Measurements from ENCODE around the gene CAPN15.

CAPN15 gene

DNA sequence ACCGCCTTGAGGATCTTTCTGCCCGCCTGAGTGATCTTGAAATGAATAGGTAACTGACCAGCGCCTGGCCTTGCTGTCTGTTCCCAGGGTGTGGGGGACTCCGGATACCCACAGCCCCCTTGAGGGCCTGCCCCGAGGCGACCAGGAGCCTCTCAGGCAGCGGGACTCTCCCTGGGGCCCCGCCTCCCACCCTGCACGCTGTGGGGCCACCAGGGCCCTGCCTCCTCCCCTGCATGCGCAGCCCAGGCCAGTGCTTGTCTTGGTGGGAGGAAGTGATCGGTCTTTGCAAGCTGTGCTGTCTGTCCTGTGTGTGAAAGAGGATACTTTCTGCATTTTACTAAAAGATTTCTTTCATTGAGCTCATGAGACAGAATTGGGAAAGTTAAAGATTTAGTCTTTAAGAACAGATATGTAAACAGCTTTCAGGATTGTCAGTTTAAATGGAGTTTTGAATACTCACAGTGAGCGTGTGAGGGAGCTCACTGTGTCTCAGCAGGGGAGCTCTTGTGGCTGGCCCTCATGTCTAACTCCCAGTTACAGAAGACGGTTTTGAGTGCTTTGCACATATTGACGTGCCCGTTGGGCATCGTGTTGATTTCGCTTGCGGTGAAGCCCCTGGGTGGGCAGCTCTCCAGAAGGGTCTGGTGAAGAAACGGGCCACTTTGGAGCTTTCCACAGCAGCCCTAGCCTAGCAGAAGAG lies 36.1 kb upstream of the CAPN15 start:
- no peak for TF ChIP-seq FOXP2 (optimal IDR thresholded peaks at IDR 0.05; ENCODE audit: borderline replicate concordance, extremely low read depth, extremely low read length, insufficient read depth)
- no peak for TF ChIP-seq TAF1 (IDR thresholded peaks at IDR 0.05; ENCODE audit: borderline replicate concordance, insufficient read depth, low read length)
- TF ChIP-seq, protein P1, sequence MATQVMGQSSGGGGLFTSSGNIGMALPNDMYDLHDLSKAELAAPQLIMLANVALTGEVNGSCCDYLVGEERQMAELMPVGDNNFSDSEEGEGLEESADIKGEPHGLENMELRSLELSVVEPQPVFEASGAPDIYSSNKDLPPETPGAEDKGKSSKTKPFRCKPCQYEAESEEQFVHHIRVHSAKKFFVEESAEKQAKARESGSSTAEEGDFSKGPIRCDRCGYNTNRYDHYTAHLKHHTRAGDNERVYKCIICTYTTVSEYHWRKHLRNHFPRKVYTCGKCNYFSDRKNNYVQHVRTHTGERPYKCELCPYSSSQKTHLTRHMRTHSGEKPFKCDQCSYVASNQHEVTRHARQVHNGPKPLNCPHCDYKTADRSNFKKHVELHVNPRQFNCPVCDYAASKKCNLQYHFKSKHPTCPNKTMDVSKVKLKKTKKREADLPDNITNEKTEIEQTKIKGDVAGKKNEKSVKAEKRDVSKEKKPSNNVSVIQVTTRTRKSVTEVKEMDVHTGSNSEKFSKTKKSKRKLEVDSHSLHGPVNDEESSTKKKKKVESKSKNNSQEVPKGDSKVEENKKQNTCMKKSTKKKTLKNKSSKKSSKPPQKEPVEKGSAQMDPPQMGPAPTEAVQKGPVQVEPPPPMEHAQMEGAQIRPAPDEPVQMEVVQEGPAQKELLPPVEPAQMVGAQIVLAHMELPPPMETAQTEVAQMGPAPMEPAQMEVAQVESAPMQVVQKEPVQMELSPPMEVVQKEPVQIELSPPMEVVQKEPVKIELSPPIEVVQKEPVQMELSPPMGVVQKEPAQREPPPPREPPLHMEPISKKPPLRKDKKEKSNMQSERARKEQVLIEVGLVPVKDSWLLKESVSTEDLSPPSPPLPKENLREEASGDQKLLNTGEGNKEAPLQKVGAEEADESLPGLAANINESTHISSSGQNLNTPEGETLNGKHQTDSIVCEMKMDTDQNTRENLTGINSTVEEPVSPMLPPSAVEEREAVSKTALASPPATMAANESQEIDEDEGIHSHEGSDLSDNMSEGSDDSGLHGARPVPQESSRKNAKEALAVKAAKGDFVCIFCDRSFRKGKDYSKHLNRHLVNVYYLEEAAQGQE (IDR thresholded peaks at IDR 0.05; ENCODE audit: insufficient read depth in 1 of 2, low read depth in 2 of 2, low read length in 2 of 2), result no peak
- TF ChIP-seq SIN3A (IDR thresholded peaks at IDR 0.05; ENCODE audit: borderline replicate concordance, insufficient read depth, low read length), result no peak
- TF ChIP-seq POLR2AphosphoS5 (IDR thresholded peaks at IDR 0.05; ENCODE audit: low read depth, low read length), result no peak

DNA sequence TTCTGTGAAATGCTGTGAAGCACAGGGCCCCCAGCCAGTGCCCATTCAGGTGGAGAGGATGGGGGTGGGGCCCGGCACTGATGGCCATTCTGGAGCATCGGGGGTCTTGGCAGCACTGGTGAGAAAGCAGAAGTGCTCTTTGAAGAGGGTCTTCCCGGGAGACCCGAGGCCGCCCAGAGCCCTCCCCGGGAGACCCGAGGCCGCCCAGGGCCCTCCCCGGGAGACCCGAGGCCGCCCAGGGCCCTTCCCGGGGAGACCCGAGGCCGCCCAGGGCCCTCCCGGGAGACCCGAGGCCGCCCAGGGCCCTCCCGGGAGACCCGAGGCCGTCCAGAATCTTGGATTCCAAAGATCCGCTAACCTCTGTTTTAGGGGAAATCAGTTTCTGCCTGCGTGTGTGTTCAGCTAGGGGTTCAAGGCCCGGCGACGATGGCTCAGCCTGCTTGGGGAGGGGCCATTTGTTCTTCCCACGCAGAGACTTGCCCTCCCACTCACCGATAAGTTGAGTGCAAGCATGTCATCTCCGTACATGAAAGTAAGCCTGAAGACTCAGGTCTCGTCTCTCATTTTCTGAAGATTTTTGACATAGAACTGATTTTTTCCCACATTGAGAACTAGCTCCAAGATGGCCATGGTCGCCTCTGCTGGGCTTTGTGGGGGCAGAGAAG lies 35.2 kb upstream of the CAPN15 start:
- TF ChIP-seq POLR2AphosphoS5 (IDR thresholded peaks at IDR 0.05; ENCODE audit: low read depth, low read length) (no peak), TAF1 (IDR thresholded peaks at IDR 0.05; ENCODE audit: borderline replicate concordance, insufficient read depth, low read length) (no peak)
- TF ChIP-seq, protein P1 (IDR thresholded peaks at IDR 0.05; ENCODE audit: insufficient read depth in 1 of 2, low read depth in 2 of 2, low read length in 2 of 2), result no peak

DNA sequence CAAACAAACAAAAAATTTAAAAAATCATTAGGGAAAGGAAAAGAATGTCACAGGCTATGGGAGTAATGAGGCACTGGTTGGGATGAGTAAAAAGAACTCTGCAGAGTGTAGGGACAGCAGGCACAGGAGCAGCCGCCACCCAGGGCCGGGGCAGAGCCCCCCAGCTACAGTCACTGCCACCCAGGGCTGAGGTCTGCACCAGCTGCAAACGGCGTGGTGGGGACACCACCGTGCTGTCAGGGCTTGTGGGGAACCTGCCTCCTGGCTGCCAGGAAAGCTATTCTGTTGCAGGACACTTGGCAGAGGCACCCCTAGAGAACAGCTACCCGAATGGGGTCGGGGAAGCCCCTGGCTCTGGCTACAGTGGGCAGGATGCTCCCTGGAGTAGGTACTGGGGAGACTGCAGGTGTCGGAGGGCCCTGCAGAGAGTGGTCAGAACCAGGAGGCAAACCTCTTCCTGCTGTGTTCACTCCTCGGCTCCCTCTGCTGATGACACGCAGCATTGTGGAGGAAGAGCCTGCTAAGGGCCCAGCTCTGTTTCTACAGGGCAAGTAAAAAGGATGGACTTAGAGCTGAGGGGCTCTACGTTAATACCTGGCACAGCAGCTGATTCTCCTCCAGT lies 32.3 kb upstream of the CAPN15 start:
- TF ChIP-seq POLR2AphosphoS5 (IDR thresholded peaks at IDR 0.05; ENCODE audit: low read depth, low read length), result no peak

DNA sequence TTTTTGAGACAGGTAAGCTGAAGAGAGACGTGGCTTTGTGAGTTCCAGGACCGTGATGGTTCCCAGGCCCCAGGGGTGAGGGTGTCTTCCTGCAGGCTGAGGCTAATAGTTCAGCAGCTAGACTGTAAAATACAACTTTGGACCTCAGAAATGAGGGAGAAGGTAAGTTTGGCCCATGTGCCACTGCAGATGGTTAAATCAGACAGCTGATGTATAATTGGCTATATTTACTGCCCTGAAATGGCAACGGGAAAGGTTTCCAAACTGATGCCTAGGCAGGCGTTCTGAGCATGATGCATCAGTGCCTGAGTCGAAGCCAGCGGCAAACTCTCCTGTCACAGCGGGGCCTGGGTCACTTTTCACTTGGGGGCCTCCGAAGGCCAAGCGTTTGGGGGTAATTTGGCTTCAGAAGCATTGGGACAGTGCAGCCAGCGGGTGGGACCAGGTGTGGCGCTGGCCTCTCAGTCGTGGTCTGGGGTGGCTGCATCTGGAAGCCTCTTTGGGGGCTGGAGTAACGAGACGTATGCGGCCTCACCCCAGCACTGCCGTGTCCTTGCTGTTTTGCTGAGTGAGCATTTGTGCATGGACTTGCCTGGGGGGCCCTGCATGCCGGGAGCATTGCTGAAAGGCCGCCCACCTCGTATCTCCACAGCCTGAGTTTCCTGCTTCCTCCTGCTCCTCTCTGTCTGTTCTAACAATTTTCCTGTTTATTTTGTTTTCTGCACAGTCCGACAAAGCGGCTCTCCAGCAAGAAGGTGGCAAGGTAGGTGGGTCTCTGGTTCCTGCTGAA lies 31.2 kb upstream of the CAPN15 start:
- TF ChIP-seq POLR2AphosphoS5 (IDR thresholded peaks at IDR 0.05; ENCODE audit: low read depth, low read length), result no peak

DNA sequence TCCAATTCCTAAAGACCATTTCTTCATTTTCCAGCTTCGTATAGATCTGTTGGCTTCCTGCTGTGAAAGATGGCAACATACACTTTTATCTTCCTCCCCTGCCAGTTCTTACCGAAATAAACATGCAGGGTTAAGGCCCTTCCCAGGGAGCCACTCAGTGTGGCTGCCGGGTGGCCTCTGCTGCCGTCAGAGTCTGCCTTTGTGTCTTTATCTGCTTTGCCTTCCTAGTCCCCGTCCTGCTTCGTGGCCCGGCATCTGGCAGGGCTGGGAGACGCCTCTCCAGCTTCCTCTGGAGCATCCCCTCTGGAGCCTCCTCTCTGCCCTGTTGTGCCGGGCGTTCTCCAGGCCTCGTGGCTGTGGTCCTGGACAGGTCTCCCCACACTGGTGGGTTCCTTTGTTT lies 30.3 kb upstream of the CAPN15 start:
- TF ChIP-seq POLR2AphosphoS5 (IDR thresholded peaks at IDR 0.05; ENCODE audit: low read depth, low read length) (no peak), FOXP2 (optimal IDR thresholded peaks at IDR 0.05; ENCODE audit: borderline replicate concordance, extremely low read depth, extremely low read length, insufficient read depth) (no peak), SIN3A (IDR thresholded peaks at IDR 0.05; ENCODE audit: borderline replicate concordance, insufficient read depth, low read length) (no peak), TAF1 (IDR thresholded peaks at IDR 0.05; ENCODE audit: borderline replicate concordance, insufficient read depth, low read length) (no peak)
- TF ChIP-seq, protein P1 (IDR thresholded peaks at IDR 0.05; ENCODE audit: insufficient read depth in 1 of 2, low read depth in 2 of 2, low read length in 2 of 2), result no peak

DNA sequence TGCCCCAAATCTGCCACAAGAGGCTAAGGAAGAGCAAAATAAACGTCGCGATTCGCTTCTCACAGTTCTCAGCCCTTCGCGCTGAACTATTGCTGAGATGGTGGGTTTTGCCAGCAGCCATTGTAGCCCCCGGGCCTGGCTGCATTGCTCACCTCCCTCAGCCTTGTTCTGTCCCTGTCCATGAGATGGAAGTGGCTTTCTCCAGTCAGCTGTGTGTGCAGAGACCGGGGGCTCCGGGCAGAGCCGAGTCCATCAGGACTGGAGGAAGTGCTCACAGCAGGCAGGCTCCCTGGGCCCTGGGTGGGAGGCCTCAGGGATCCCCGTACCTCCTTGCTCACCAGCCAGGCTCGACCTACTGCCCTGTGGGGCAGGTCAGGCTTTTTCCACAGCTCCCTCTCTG lies 27.6 kb upstream of the CAPN15 start:
- TF ChIP-seq, protein P1 (IDR thresholded peaks at IDR 0.05; ENCODE audit: insufficient read depth in 1 of 2, low read depth in 2 of 2, low read length in 2 of 2), result no peak
- TF ChIP-seq FOXP2 (optimal IDR thresholded peaks at IDR 0.05; ENCODE audit: borderline replicate concordance, extremely low read depth, extremely low read length, insufficient read depth), result no peak

Data from PFSK-1 (cell line).